HT-29 (cell line): ENCODE data around the gene IL1RAPL2. TPM values are rescaled to one million over a fixed set of nuclear protein-coding genes. Genes with fewer than 3 reads are reported as not detected.

Experiments
- DNase-seq: peaks from one replicate; pipeline ENCODE4 v3.0.0-alpha.2; 2015; ENCODE audit warnings: low spot score
- total RNA-seq: library from RNA; depleted of rRNA; stranded (reverse); fragments of >200 nt; shearing (Covaris generic); gene quantifications from 2 replicates; pipeline ENCODE4 v1.2.3, GENCODE V29; 2014

IL1RAPL2 gene
- total RNA-seq, 1 experiment from 2014 or later, result not detected

- DNase-seq, result no peak
Observed at GRCh38 chrX:105460376-105460775, 894.4 kb downstream of the IL1RAPL2 start.

- no peak for DNase-seq
Observed at GRCh38 chrX:105461016-105461415, 895.0 kb downstream of the IL1RAPL2 start.

- DNase-seq, result no peak
Observed at GRCh38 chrX:105462186-105462585, 896.2 kb downstream of the IL1RAPL2 start.

- DNase-seq, result no peak
Observed at GRCh38 chrX:105463473-105463872, 897.5 kb downstream of the IL1RAPL2 start.

- no peak for DNase-seq
Observed at GRCh38 chrX:105464618-105465017, 898.6 kb downstream of the IL1RAPL2 start.

- no peak for DNase-seq
Observed at GRCh38 chrX:105468741-105469140, 902.7 kb downstream of the IL1RAPL2 start.

GRCh38 chrX:105471597-105471996 lies 905.6 kb downstream of the IL1RAPL2 start:
- DNase-seq, result no peak

- no peak for DNase-seq
Observed at GRCh38 chrX:105475801-105476200, 909.8 kb downstream of the IL1RAPL2 start.

GRCh38 chrX:105477351-105477750 lies 911.4 kb downstream of the IL1RAPL2 start:
- DNase-seq, result no peak

- DNase-seq, result no peak
Observed at GRCh38 chrX:105480646-105481310, 914.8 kb downstream of the IL1RAPL2 start.

GRCh38 chrX:105483011-105483410 lies 917.0 kb downstream of the IL1RAPL2 start:
- DNase-seq, result no peak

- no peak for DNase-seq
Observed at GRCh38 chrX:105488716-105489115, 922.7 kb downstream of the IL1RAPL2 start.

- no peak for DNase-seq
Observed at GRCh38 chrX:105495376-105495775, 929.4 kb downstream of the IL1RAPL2 start.

GRCh38 chrX:105502336-105502735 lies 936.3 kb downstream of the IL1RAPL2 start:
- DNase-seq, result no peak

GRCh38 chrX:105515561-105515960 lies 949.6 kb downstream of the IL1RAPL2 start:
- DNase-seq, result no peak

GRCh38 chrX:105526431-105526830 lies 960.4 kb downstream of the IL1RAPL2 start:
- DNase-seq, result no peak

- no peak for DNase-seq
Observed at GRCh38 chrX:105527759-105528158, 961.8 kb downstream of the IL1RAPL2 start.

- DNase-seq, result no peak
Observed at GRCh38 chrX:105533951-105534350, 968.0 kb downstream of the IL1RAPL2 start.

- DNase-seq, result no peak
Observed at GRCh38 chrX:105543283-105543682, 977.3 kb downstream of the IL1RAPL2 start.

- DNase-seq, result no peak
Observed at GRCh38 chrX:105550043-105550663, 984.2 kb downstream of the IL1RAPL2 start.

- DNase-seq, result no peak
Observed at GRCh38 chrX:105552395-105552794, 986.4 kb downstream of the IL1RAPL2 start.

GRCh38 chrX:105553118-105553517 lies 987.1 kb downstream of the IL1RAPL2 start:
- no peak for DNase-seq

GRCh38 chrX:105564501-105564900 lies 998.5 kb downstream of the IL1RAPL2 start:
- no peak for DNase-seq
